ENCODE results near the gene DGUOK.

DNA sequence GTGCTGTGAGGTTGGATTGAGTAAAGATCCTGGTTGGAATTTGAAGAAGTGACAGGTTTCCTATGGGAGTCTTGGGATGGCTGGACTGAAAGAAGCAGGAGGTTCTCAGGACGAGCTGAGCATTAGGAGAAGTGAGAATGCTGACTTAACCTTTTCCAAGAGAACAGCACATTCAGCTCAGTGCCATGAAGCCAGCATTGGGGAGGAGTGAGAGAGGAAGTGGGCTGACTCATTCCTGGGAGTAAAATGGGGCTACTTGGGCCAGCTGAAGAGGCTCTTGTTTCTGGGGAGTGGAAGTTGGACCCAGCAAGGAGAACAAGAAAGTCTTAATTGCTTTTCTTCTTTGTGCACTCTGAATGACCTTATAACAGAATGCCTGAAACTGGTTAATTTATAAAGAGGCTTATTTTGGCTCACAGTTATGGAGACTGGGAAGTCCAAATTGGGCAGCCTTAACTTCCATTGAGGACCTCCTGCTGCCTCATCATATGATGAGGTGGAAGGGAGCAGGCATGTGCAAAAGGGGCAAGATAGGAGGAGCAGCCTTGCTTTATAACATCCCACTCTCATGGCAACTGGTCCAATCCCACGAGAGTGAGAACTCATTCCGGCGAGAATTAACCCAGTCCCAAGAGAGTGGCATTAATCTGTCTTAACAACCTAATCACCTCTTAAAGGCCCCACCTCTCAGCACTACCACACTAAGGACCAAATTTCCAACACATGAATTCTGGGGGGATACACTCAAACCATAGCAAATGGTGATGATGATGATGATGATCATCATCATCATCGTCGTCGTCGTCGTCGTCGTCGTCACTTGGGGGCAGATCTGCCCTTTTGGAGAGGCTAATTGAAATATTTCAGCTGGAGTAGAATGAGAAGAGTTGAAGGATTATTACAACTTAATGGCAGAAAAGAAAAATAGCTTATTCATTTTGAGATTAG is 26.1 kb downstream of the DGUOK start:
- TF ChIP-seq CTCF (IDR thresholded peaks at IDR 0.05 in 4 of 5, conservative IDR thresholded peaks at IDR 0.05 in 1 of 5) (no peak), POLR2A (IDR thresholded peaks at IDR 0.05) (no peak)
